PC-9 (cell line): ENCODE results near the gene ASCC3.

ENCODE experiments used
- CTCF ChIP-seq: fragments of 200-600 bp; sonication (generic); conservative IDR thresholded peaks from 2 replicates; pipeline ENCODE4 v1.6.1; 2017; ENCODE audit warnings: mixed run types, antibody characterized with exemption, mild to moderate bottlenecking, moderate library complexity
- EZH2 ChIP-seq: fragments of 200-600 bp; sonication (generic); IDR thresholded peaks from 2 replicates; pipeline ENCODE4 v1.8.0; 2017; ENCODE audit warnings: antibody characterized with exemption, low read depth

GRCh38 chr6:100671740-100672139 lies 209.4 kb downstream of the ASCC3 start:
- no peak for TF ChIP-seq CTCF
- no peak for TF ChIP-seq EZH2
